ENCODE measurements around the gene RPL27. TPM values are rescaled to one million over a fixed set of nuclear protein-coding genes. Genes with fewer than 3 reads are reported as not detected.

The RPL27 gene
- total RNA-seq = 1,263 and 1,290 TPM in 2 replicates

DNA sequence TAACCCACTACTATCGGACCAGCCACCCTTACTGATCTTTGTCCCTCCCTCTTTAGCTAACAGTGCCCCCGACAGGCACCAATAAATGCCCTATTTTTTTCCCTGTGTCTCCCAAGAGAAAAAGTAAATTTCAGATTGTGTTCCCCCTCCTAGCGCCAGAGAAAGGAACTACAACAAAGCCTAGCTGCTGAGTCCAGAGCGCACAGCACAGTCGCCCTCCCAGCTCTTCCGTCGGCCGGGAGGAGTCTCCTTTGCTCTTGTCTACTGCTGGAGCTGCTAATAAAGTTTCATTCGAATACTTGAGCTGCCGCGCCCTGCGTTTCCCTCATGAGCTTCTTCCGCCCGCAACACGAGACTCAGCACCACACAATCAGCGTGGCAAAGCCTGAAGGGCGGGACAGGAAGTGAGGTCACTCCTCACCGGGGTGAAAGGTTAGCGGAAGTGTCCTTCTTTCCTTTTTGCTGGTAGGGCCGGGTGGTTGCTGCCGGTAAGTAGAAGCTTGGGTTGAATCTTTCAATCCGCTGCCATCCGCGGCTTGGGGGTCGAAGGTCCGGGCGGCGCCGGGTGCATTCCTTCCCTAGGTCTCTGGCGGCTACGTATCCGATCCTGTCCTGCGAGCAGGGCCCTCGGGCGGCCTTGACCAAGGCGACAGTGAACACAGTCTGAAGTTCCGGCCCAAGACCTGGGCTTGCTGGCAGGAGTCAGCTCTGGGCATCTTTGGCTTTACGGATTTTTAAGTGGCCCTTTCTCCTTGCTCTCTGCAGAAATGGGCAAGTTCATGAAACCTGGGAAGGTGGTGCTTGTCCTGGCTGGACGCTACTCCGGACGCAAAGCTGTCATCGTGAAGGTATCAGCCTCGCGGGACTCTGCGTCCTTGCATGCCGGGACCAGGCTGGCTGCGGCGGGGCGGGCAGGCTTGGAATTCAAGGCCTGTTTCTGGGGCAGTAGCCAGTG is at the start of gene RPL27:
Gene RPL27 (plus strand): TSS at position 436 of the 955 bp plus-strand sequence. CDS start 332 bp downstream, at position 768.

DNA sequence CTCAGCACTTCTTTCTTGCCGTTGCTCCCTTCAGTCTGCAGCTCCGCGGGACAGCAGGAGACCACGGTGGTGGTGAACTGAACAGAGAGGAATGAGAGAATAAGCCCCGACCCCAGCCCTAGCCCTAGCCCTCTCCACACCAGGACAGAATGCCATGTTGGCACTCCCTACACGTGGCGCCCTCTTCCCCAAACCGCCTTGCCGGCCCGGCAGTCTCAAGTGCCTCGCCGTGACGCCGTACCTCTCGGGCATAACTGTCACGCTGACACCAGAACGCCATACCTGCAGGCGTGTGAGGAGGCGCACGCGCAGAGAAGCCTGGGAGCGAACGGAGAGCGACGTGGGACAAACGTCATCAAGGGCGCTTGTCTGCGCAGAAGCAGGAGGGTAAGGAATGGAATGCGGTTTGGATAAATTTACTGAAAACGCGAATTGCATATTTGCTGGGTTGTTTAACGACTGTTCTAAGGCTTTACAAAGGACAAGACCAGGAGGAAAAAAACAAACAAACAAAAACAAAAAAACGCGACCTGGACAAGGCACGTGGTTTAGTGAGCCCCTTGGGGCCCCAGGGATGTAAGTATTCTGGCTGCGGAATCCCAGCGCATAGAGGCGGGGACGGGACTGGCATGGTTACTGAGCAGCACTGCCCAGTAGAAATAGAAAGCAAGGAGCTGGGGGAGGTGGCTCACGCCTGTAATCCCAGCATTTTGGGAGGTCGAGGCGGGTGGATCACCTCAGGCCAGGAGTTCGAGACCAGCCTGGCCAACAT is 33.9 kb upstream of the RPL27 start, which contains the start of gene AARSD1:
Gene AARSD1 (minus strand): TSS at position 294 of the 772 bp plus-strand sequence. CDS start 14 bp downstream, at position 280.

DNA sequence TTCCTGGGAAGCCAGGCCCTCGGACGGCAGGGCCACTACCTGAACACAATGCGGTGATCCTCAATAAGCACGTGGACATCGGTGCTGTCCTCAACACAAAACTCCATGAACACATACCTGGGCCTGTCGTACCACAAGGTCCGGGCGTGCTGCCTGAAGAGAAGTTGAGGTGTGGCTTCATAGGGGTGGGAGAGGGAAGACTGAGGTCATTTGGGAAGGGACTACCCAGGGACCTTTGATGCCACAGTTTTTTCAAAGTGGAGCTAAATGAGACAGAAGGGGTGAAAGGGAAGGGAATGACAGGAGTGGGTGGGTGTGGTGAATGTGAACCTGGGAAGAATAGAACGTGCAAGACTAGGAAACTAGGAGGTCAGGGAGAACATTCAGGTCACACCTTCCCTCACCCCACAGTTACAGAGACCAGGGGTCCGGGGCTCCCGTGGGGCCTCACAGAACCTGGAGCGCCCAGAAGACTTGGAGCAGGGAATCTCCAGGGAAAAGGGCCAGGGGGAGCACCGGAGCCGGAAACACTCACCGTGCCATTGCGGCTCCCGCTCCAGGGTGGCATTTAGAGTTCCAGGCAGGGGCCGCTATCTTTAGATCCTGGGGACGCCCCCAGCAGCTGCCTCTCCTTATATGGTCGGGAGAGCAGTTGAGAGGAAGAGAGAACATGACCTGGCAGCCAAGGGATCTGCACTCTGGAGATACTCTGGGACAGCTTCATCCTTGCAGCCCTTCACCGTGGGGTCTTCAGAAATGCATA is 18.5 kb upstream of the RPL27 start, which contains the start of gene PTGES3L:
Gene PTGES3L (minus strand): TSS at position 570 of the 763 bp plus-strand sequence. CDS start 27 bp downstream, at position 543.

DNA sequence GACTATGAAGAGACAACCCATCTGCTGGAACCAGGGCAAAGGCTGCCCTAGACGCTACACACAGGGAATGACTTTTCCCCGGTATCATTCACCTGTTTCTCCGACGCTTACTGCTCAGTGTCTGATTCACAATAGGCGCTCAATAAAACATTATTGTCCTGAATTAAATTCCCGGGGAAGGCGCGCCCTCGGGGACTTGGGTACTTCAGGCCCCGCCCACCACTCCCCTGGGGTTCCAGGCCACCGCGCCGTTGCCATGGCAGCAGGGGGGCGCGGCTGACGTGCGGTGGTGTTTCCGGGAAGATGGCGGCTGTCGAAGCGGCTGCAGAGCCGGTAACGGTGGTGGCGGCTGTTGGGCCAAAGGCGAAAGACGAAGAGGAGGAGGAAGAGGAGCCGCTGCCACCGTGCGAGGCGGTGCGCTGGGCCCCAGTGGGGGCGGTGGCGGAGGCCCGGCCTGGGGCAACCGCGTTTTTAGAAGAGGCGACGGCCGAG is 17.9 kb upstream of the RPL27 start, which contains the start of gene RUNDC1:
Gene RUNDC1 (plus strand): TSS at position 292 of the 492 bp plus-strand sequence. CDS start 12 bp downstream, at position 304.

DNA sequence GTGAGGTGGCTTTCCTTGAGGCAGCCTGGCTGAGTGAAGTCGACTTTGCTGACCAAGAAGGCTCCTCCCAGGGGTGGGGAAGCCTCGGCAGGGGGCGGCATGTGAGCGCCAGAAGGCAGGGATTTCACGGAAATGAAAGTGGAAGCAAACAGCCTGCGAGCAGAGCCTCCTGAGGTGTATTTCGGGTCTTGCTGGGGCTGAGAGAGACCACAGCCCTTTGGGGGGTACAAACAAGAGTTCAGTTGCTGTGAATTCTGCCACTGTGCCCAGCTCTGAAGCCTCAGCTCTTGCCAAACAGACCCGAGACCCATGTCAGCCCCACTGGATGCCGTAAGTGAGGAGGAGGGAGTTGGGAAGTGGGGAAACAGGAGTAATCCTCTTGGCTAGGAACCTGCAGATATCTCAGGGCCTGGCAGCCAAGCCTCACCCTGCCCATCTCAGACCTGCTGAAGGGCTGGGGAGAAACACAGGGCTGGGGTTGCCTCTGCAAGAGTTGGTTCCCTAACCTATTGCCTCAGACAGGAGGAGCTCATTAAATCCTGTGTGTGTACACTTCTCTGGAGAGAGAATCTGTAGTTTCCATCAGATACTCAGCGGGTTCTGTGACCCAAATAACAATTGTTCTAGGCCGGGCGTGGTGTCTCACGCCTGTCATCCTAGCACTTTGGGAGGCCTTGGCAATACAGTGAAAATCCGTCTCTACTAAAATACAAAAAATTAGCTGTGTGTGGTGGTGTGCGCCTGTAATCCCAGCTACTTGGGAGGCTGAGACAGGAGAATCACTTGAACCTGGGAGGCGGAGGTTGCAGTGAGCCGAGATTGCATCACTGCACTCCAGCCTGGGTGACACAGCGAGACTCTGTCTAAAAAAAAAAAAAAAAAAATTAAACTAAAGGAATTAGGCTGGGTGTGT is 8.7 kb downstream of the RPL27 start, which contains the start of gene IFI35:
Gene IFI35 (plus strand): TSS at position 146 of the 913 bp plus-strand sequence. CDS start 164 bp downstream, at position 310.

DNA sequence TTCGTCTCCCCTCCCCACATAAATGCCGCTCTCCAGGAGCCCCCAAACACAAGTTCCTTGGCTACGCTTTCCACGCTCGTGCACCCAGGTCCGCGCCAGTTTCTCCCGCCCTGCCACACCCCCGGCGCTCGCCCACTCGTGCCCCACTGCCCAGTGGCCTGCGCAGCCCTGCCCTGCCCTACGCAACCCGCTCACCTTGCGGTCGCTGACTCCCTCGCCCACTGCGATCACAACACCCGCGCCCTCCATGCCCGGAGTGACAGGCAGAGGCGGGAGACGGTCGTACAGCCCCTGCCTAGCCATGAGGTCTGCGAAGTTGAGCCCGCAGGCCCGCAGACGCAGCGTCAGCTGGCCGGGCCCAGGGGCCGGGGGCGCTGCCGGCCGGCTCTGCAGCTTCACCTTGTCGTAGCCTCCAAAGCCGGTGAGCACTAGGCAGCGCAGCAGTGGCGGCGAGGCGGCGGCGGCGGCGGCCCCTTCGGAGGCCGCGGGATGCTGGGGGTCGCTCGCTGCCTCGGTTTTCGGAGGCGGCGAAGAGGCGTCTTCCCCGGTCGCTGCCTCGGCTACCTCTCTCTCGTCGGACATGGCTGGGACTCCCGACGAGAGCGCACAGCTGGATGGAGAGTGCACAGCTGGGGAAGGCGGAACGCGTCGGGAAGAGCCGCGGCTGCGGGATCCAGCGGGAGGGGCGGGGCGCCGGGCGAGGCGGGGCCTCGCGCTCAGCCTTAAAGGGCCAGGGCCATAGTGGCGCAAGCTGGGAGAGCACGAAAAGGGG is 23.7 kb downstream of the RPL27 start, which contains the start of gene VAT1:
Gene VAT1 (minus strand): TSS at position 645 of the 772 bp plus-strand sequence. CDS start 63 bp downstream, at position 582.

DNA sequence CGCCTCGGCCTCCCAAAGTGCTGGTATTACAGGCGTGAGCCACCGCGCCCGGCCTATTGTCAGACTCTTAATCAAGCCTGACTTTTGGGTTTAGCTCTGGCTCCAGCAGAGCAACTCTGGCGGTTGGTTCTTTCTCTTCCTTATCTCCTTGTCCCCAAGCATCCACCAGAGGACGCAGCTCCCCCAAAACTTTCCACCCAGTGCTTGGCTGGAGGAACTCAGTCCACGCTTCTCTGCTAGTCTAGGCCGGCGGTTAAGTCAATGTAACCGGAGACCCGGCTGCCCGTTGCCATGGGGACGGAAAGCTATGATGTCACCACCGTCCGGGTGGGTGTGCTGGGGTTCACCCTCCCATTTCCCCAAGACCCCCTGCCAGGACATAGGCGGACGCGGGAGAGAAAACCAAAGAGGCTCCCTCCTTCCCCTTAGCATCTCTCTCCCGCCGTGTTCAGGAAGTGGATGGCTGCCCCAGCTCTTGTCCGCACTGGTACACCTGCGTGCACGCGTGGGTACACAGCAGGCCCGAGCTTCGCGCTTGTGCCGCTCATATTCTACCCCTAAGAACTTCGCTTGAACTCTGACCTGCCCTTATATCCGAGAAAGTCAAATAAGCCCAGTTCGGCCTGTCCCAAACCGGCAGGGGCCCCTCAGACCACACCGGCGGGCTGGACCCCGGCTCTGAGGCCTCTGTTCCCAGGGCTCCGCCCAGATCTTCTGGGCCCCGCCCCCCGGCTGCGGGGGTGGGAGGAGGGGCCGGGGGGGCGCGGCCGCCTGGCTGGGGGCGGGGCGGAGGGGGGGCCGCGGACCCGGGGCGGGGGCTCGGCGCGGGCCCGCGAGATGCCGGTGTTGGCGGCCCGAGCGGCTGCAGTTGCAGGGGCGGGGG is 26.4 kb downstream of the RPL27 start, which contains the start of gene RND2:
Gene RND2 (plus strand): TSS at position 825 of the 883 bp plus-strand sequence. CDS start 117 bp downstream, outside the sequence.

Other genes with a start within 250 kb of the RPL27 start
- 5.1 TPM in 2 replicates for gene RAMP2, start 237.2 kb upstream of the RPL27 start, total RNA-seq
- gene VPS25, start 225.0 kb upstream of the RPL27 start, total RNA-seq = 123 and 129 TPM in 2 replicates
- 4.8 and 6.7 TPM in 2 replicates for gene WNK4, start 217.8 kb upstream of the RPL27 start, total RNA-seq
- 73.0 and 80.6 TPM in 2 replicates for gene COA3, start 199.7 kb upstream of the RPL27 start, total RNA-seq
- gene CNTD1, start 199.6 kb upstream of the RPL27 start, total RNA-seq = not detected in 2 replicates
- 103 and 170 TPM in 2 replicates for gene BECN1, start 174.1 kb upstream of the RPL27 start, total RNA-seq
- gene PSME3, start 165.0 kb upstream of the RPL27 start, total RNA-seq = 77.8 and 137 TPM in 2 replicates
- 0.65 and 0.89 TPM in 2 replicates for gene AOC2, start 153.8 kb upstream of the RPL27 start, total RNA-seq
- gene AOC3, start 147.2 kb upstream of the RPL27 start, total RNA-seq = 0.38 TPM in 1 of 2 replicates, not detected in the other
- gene G6PC1, start 97.6 kb upstream of the RPL27 start, total RNA-seq = not detected in 2 replicates
- 22.8 and 30.0 TPM in 2 replicates for gene AARSD1, start 34.0 kb upstream of the RPL27 start, total RNA-seq
- 1.3 and 2.9 TPM in 2 replicates for gene PTGES3L, start 18.3 kb upstream of the RPL27 start, total RNA-seq
- gene RUNDC1, start 17.9 kb upstream of the RPL27 start, total RNA-seq = 6.4 and 9.0 TPM in 2 replicates
- gene IFI35, start 8.4 kb downstream of the RPL27 start, total RNA-seq = 14.8 and 42.2 TPM in 2 replicates
- gene VAT1, start 24.0 kb downstream of the RPL27 start, total RNA-seq = 162 and 328 TPM in 2 replicates
- gene RND2, start 26.8 kb downstream of the RPL27 start, total RNA-seq = 0.33 and 1.0 TPM in 2 replicates
- gene BRCA1, start 126.9 kb downstream of the RPL27 start, total RNA-seq = 4.8 and 25.1 TPM in 2 replicates
- gene NBR1, start 172.8 kb downstream of the RPL27 start, total RNA-seq = 31.0 and 53.1 TPM in 2 replicates
- 3.7 and 6.3 TPM in 2 replicates for gene TMEM106A, start 213.5 kb downstream of the RPL27 start, total RNA-seq
- not detected in 2 replicates for gene CCDC200, start 230.2 kb downstream of the RPL27 start, total RNA-seq
- not detected in 2 replicates for gene RNU2-1, start 235.6 kb downstream of the RPL27 start, total RNA-seq

Measured in mesangial cell (primary cell).